HG03196 (cell line): ENCODE results near the gene CAMSAP1.
"Not testable (repeated sequence)": the region's sequence is repeated elsewhere in the genome, so short reads cannot be mapped to it uniquely, and the experiment has no call there.

Experiments used
- ATAC-seq: cut with Tn5 transposase; IDR thresholded peaks from one replicate; pipeline ENCODE4 v1.9.1; 2021; ENCODE audit not compliant: unreplicated experiment

The CAMSAP1 gene

GRCh38 chr9:135920973-135921585, 13.7 kb upstream of the CAMSAP1 start:
- no peak for ATAC-seq

DNA sequence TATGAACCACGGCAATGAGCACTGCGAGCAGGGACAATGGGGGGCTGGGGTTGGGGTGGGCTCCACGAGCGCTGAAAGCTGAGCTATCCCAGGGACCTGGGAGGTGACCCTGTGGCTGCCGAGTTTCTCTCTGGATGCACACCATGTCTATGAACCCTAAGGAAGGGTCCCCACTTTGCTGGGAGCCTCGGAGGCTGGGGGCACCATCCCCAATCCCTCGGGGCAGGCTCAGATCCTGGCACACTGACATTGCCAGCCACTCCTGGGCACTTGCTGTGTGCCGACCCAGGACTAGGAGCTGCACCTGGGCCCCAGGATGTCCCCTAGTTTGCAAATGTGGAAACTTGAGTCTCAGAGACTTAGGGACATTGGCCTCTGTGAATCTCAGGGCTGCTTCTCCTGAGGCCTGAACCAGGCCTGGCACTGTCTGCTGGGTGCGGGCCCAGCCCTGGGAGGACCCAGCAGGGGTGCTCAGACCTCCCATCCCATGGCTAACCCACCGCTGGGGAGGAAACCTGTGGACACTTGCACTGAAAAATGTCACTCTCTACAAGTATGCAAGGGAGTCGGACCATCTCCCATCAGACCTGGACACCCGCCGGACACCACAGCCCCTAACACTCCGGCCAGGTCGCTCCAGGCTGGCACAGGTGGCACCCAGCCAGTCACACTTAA, 13.0 kb upstream of the CAMSAP1 start:
- no peak for ATAC-seq

DNA sequence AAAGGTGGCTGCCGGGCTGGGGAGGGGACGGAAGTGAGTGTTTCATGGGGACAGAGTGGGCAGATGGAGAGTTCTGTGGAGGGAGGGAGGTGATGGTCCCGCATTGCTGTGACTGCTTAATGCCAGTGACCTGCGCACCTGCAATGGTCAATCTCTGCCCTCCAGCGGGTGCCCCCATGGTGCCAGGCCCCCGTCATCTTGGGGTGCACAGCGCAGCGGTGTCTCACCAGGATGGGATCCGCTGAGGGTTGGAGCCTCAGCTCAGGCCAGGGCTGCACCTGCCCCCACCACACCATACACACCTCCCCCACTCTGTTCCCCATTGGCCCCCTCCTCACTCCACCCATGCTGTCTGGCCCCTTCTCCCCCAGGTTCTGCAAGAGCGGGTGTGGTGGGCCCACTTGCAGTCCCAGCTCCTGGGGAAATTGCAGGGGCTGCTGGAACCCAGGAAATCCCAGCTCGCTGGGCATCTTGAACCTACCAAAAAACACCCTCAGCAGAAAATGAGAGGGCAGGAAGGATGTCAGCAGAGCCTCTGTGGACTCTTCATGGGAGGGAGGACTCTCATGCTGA, 12.1 kb upstream of the CAMSAP1 start:
- no peak for ATAC-seq

GRCh38 chr9:135916227-135916626, 8.9 kb upstream of the CAMSAP1 start:
- not testable (repeated sequence) for ATAC-seq

DNA sequence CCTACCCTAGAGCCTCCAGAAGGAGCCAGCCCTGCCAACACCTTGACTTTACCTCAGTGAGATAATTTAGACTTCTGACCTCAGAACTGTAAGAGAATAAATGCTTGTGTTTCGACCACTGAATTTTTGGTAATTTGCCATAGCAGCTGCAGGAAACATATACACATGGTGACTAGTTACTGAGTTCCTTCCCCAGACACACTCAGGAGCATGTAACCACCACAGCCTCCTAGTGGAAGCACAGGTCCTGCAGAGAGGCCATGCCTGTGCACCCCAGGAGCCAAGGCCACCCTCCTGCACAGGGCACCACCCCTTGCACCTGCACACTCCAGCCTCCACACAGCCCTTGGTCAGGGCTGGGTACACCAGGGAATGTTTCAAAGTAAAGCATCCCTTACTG, 7.6 kb upstream of the CAMSAP1 start:
- no peak for ATAC-seq

- ATAC-seq = not testable (repeated sequence)
Measured at GRCh38 chr9:135911233-135911632, 3.9 kb upstream of the CAMSAP1 start.

DNA sequence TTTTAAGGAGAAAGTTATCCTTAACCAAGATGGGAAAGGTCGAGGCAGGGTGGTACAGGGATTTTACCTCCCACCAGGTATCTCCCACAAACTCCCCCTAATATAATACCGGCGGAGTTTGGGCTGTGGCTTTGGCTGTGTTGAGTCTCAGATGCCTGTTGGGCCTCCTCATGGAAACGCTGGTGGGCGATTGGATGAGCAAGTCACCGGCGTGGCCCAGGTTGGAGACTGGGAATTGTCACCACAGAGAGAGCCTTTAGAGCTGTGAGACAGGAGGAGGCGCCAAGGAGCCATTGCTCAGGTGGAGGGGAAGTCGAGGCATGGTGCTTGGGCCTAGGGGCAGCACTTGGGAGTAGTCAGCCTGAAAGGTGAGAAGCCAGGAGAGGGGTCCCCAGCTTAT, 3.4 kb upstream of the CAMSAP1 start:
- ATAC-seq = no peak

DNA sequence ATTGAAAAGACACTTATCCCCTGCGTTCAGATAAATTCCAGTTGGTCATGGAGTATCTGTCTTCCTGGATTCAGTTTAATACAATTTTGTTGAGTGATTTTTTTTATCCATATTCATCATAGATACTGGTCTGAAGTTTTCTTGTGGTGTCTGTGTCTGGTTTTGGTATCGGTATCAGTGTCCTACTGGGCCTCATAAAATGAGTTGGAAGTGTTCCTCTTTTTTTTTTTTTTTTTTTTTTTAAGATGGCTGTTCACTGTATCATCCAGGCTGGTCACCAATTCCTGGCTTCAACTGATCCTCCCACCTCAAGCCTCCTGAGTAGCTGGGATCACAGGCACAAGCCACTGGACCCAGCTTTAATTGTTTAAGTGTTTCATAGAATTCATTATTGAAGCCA, 2.9 kb upstream of the CAMSAP1 start:
- no peak for ATAC-seq

DNA sequence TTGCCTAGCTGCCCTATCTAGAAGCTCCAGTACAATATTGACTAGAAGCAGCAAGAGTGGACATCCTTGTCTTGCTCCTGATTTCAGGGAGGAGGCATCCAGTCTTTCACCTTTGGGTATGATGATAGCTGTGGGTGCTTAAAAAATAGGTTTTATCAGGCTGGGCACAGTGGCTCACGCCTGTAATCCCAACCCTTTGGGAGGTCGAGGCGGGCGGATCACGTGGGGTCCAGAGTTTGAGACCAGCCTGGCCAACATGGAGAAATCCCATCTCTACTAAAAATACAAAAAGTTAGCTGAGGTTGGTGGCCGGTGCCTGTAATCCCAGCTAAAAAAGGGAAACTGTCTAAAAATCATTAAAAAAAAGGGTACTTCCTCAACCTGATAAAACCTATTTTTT, 2.0 kb upstream of the CAMSAP1 start:
- ATAC-seq = no peak

DNA sequence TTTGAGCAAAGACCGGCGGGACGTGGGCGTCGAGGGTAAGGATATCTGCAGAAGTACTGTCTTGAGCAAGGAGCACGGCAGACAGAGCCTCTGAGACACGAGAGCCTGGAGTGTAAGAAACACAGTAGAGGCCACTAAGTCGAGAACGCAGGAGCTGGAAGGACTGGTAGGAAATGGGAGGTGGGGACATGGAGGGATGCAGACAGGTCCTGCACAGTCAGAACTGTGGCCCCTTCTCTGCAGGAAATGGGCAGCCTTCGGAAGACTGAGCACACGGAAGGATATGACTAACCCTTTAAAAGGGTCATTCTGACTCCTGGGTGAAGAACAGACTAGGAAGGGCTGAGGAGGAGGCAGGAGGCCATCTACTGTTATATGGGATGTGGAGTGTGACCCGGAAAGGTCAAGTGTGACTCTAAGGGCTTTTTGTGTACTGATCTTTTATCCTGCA, 1.4 kb upstream of the CAMSAP1 start:
- no peak for ATAC-seq

GRCh38 chr9:135908093-135908753, 877 bp upstream of the CAMSAP1 start:
- ATAC-seq = no peak

- peak; percentile 29 for ATAC-seq
Measured at GRCh38 chr9:135907006-135907430, 328 bp downstream of the CAMSAP1 start.

DNA sequence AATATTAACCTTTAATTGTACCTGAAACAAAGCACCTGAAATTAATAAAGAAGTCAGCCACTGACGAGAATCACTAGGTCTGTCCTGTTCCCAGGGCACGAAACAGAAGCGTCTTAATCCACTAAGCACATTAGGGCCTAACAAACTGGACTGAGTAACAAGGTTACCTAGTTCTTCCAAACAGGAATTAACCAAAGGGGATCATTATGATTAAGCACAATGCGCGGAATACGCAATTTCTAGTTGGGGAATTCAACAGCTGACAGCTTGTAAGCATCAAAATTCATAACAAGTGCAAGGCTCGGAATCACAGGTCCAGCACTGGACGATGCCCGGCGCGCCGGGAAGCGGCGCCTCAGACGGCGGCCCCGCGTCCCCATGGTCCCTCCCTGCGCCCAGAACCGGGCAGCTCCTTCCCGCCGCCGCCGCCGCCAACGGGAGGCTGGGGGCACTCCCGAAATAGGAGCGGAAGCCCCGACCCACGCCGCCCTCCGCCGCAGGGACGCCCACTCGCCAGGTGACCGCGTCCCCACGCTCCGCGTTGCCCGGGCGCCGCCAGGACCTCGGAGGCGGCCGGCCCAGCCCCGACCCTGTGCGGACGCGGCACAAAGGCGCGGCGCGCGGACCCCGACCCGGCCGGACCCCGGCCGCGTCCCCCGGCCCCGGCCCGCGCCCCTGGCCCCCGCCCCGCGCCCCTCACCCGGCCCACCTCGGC, 898 bp downstream of the CAMSAP1 start:
- ATAC-seq = peak; percentile 10

DNA sequence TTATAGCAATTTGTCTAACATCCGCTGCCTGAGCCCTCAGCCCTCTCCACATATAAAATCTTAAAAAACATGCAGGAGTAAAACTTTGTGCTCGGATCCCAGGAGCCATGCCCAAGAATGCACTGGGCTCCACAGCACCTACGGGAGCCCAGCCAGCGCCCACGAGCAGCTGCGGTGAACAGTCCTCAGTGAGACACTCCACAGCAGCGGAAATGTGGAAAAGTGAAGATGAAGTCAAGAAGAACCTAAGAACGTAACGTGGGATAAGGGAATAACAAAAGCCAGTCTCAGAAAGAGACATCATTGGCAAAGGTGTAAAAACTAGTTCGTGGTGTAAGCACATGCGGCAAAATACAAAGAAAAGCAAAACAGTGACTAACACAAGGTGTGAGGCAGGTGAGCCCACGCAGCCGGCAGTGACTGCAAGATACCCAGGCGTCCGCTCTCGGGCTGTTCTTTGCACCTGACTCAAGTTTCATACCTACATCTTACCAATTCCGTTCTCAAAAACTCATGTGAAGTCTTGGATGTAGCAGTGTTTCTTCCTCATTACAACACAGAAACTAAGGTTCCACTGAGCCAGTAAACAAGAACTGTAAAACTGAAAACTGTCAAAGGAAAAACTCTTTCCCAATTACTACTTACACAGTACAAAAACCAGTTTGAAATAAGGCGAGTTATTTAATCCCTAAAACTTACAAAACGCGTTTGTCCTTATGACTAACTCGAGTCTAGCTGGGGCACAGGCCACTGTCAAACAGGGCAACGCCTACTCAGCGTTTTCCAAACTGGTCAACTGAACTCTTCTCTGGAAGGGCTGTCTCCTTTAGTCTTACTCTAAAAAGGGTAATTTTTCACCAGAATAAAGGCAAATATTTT, 1.7 kb downstream of the CAMSAP1 start:
- no peak for ATAC-seq

DNA sequence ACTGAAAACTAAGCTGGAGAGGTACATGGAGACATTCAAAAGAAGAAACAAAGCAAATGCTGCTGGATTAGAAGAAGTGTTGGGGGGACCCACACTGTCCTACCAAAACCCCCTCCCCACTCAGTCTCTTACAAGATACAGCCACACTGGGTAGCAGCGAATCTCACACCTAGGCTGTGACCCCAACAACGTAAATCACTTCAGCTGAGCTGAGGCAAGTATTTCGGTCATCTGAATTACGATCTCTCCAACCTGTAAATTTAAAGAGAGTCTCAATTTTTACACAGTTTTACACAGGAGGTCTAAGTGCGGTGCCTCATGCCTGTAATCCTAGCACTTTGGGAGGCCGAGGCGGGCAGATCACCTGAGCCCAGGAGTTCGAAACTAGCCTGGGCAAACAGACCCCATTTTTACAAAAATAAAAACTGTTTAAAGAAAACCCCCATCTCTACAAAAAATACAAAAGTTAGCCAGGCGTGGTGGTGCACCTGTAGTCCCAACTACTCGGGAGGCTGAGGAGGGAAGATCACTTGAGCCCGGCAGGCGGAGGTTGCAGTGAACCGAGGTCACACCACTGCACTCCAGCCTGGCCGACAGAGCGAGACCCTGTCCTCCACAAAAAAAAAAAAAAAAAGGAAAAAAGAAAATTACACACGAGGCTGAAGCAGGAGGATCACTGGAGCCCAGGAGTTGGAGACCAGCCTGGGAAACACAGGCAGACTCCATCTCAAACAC, 3.4 kb downstream of the CAMSAP1 start:
- no peak for ATAC-seq

DNA sequence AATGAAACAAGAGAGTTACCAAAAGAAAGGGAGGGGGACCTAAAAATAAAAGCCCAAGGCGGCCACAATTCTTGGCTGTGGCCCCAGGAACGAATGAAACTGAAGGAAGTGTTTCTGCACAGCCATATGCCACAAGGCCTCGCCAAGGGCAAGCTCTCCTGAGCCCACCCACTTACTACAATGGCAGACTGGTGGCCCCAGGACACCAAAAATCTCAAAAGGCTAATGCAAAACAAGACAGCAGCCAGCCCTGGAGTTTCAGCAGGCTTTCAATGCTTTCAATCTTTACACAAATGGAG, 4.0 kb downstream of the CAMSAP1 start:
- ATAC-seq = no peak

DNA sequence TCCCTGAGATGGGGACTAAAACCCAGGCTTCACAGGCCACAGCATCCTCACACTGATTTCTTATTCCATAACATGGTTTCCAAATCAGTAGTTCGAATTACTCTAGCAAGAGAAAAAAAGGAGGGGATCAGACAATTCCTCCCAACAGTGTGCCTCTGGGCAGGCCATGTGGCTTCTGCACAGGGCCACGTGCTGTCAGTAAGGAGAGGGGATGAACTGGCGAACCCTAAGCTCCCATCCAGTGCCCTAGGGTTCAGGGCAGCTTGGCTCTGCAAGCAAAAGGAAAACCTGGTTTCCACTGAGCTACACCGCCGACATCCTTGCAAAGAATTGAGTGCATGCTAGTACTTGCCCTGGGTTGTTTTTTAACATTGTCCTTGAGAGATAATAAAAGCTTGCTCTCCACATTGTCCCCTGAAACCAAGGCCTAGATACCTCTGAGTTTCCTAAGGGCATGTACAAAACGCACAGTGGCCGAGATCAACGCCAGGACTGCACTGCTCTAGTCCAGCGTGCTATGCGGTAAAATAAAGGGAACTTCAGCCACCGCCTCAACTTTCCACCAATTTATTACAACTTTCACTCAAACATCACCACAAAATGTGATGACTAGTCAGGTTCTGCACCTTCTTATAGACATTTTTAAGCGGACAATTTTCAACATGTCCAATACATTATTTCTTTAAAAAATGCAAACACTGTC, 4.5 kb downstream of the CAMSAP1 start:
- ATAC-seq = no peak

GRCh38 chr9:135901826-135902225, 5.5 kb downstream of the CAMSAP1 start:
- ATAC-seq = no peak

DNA sequence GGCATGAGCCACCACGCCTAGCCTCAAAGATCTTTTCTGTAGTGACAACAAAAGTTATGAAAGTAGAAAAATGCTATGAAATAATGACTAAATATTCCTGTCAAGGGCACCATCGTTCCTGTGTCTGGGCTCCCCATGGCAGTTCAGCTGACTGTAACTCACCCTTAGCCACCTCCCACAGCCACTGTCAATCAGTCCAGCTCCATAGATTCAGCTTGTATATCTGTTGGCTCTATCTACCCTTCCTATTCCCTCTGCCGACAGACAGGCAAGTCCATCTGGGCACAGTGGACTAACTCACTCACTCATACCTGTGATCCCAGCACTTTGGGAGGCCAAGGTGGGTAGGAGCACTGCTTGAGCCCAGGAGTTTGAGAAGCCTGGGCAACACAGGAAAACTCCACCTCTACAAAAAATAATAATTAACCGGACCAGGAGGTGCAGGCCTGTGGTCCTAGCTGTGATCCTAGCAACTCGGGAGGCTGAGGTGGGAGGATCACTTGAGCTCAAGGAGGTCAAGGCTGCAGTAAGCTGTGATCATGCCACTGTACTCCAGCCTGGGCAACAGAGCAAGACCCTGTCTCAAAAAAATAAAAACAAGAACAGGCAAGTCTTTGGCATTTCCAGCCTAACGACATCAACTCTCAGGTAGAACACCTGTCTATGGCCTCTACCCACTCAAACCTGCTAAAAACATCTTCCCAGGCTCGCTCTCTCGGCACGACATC, 6.2 kb downstream of the CAMSAP1 start:
- ATAC-seq = no peak
